HG03103 (cell line): ENCODE data around the gene NUP210.
A peak's percentile ranks its signal among the peaks of the same experiment; 100 is the strongest.
"Not testable (repeated sequence)": the region's sequence is repeated elsewhere in the genome, so short reads cannot be mapped to it uniquely, and the experiment has no call there.

ENCODE experiments used
- ATAC-seq: cut with Tn5 transposase; IDR thresholded peaks from one replicate; pipeline ENCODE4 v1.9.1; 2021; ENCODE audit warnings: low read depth; ENCODE audit not compliant: unreplicated experiment

Gene NUP210

GRCh38 chr3:13430411-13430875 lies 10.3 kb upstream of the NUP210 start:
- ATAC-seq, result not testable (repeated sequence)

GRCh38 chr3:13429631-13430291 lies 9.6 kb upstream of the NUP210 start:
- ATAC-seq, result no peak

- not testable (repeated sequence) for ATAC-seq
These were observed 8.6 kb upstream of the NUP210 start for GRCh38 chr3:13428678-13429077.

- no peak for ATAC-seq
These were observed 7.8 kb upstream of the NUP210 start for GRCh38 chr3:13427662-13428603.

- ATAC-seq, result no peak
These were observed 6.5 kb upstream of the NUP210 start for GRCh38 chr3:13426591-13426990.

GRCh38 chr3:13425689-13426088 lies 5.6 kb upstream of the NUP210 start:
- ATAC-seq, result no peak

GRCh38 chr3:13424865-13425617 lies 4.9 kb upstream of the NUP210 start:
- ATAC-seq, result no peak

GRCh38 chr3:13424141-13424844 lies 4.2 kb upstream of the NUP210 start:
- ATAC-seq, result no peak

- no peak for ATAC-seq
These were observed 976 bp upstream of the NUP210 start for GRCh38 chr3:13420831-13421765.

GRCh38 chr3:13419505-13420044 lies 547 bp downstream of the NUP210 start:
- peak; percentile 32 for ATAC-seq

GRCh38 chr3:13417166-13417947 lies 2.8 kb downstream of the NUP210 start:
- ATAC-seq, result no peak

- no peak for ATAC-seq
These were observed 3.9 kb downstream of the NUP210 start for GRCh38 chr3:13415997-13416793.

- ATAC-seq, result no peak
These were observed 4.7 kb downstream of the NUP210 start for GRCh38 chr3:13415236-13415986.

- peak; percentile 81 for ATAC-seq
These were observed 5.9 kb downstream of the NUP210 start for GRCh38 chr3:13414040-13414729.

- no peak for ATAC-seq
These were observed 8.8 kb downstream of the NUP210 start for GRCh38 chr3:13411186-13411860.

- no peak for ATAC-seq
These were observed 11.2 kb downstream of the NUP210 start for GRCh38 chr3:13408890-13409289.
